H9 (cell line): Measurements from ENCODE around the gene SORCS2. TPM values are rescaled to one million over a fixed set of nuclear protein-coding genes. Genes with fewer than 3 reads are reported as not detected.

Source experiments
- DNase-seq: peaks from one replicate; pipeline ENCODE4 v3.0.0-alpha.2; 2017
- H2AFZ ChIP-seq: one replicate; pipeline ENCODE4 v1.6.1; 2013; ENCODE audit warnings: mild to moderate bottlenecking, low read length, control low read depth, moderate library complexity
- H2AK5ac ChIP-seq: 2 replicates; pipeline ENCODE4 v1.6.1; 2013; ENCODE audit warnings: low read length, control low read depth, mixed read lengths; ENCODE audit not compliant: insufficient read length
- H2BK120ac ChIP-seq: one replicate; pipeline ENCODE4 v1.6.1; 2013; ENCODE audit warnings: low read depth, mild to moderate bottlenecking, low read length, control low read depth, inconsistent platforms; ENCODE audit not compliant: poor library complexity, severe bottlenecking
- H2BK12ac ChIP-seq: 2 replicates; pipeline ENCODE4 v1.6.1; 2013; ENCODE audit warnings: low read length, control low read depth, mixed read lengths, low read depth; ENCODE audit not compliant: insufficient read length
- H2BK15ac ChIP-seq: 2 replicates; pipeline ENCODE4 v1.6.1; 2013; ENCODE audit warnings: low read depth, low read length, control low read depth
- H2BK20ac ChIP-seq: one replicate; pipeline ENCODE4 v1.6.1; 2013; ENCODE audit warnings: low read depth, mild to moderate bottlenecking, low read length, control low read depth, inconsistent platforms; ENCODE audit not compliant: poor library complexity, severe bottlenecking
- H2BK5ac ChIP-seq: 2 replicates; pipeline ENCODE4 v1.6.1; 2013; ENCODE audit warnings: low read length, control low read depth, mixed read lengths; ENCODE audit not compliant: insufficient read length
- H3K14ac ChIP-seq: 2 replicates; pipeline ENCODE4 v1.6.1; 2013; ENCODE audit warnings: low read length, control low read depth; ENCODE audit not compliant: insufficient read depth
- H3K18ac ChIP-seq: 2 replicates; pipeline ENCODE4 v1.6.1; 2013; ENCODE audit warnings: low read depth, mild to moderate bottlenecking, mixed read lengths, low read length, control low read depth; ENCODE audit not compliant: insufficient read length
- H3K23ac ChIP-seq: 2 replicates; pipeline ENCODE4 v1.6.1; 2013; ENCODE audit warnings: low read length, control low read depth, mixed read lengths, low read depth; ENCODE audit not compliant: insufficient read length
- H3K23me2 ChIP-seq: 2 replicates; pipeline ENCODE4 v1.6.1; 2013; ENCODE audit warnings: low read depth, mild to moderate bottlenecking, mixed read lengths, low read length, control low read depth; ENCODE audit not compliant: insufficient read length, poor library complexity, severe bottlenecking
- H3K27ac ChIP-seq: 2 replicates; pipeline ENCODE4 v1.5.1; 2013; ENCODE audit warnings: low read length, control low read depth, mixed read lengths, low read depth; ENCODE audit not compliant: insufficient read length
- H3K27me3 ChIP-seq: 2 replicates; pipeline ENCODE4 v1.6.1; 2013; ENCODE audit warnings: low read length, control low read depth, inconsistent platforms; ENCODE audit not compliant: insufficient read depth
- H3K4ac ChIP-seq: 2 replicates; pipeline ENCODE4 v1.6.1; 2013; ENCODE audit warnings: low read depth, mild to moderate bottlenecking, control low read depth, inconsistent platforms, low read length, moderate library complexity
- H3K4me1 ChIP-seq: 2 replicates; pipeline ENCODE4 v1.6.1; 2013; ENCODE audit warnings: low read length, control low read depth, inconsistent platforms; ENCODE audit not compliant: insufficient read depth
- H3K4me2 ChIP-seq: 2 replicates; pipeline ENCODE4 v1.6.1; 2013; ENCODE audit warnings: low read length, control low read depth, mixed read lengths; ENCODE audit not compliant: insufficient read length, insufficient read depth
- H3K56ac ChIP-seq: 2 replicates; pipeline ENCODE4 v1.6.1; 2013; ENCODE audit warnings: low read depth, mild to moderate bottlenecking, mixed read lengths, low read length, control low read depth; ENCODE audit not compliant: insufficient read length
- H3K79me1 ChIP-seq: 2 replicates; pipeline ENCODE4 v1.6.1; 2013; ENCODE audit warnings: low read depth, mild to moderate bottlenecking, moderate library complexity, low read length, control low read depth, inconsistent platforms; ENCODE audit not compliant: insufficient read depth, poor library complexity, severe bottlenecking
- H3K79me2 ChIP-seq: 2 replicates; pipeline ENCODE4 v1.6.1; 2013; ENCODE audit warnings: low read length, control low read depth, inconsistent platforms; ENCODE audit not compliant: insufficient read depth
- H3K9ac ChIP-seq: 2 replicates; pipeline ENCODE4 v1.6.1; 2013; ENCODE audit warnings: low read length, control low read depth, mixed read lengths; ENCODE audit not compliant: insufficient read length; ENCODE audit errors: extremely low read depth
- H3K9me3 ChIP-seq: one replicate; pipeline ENCODE4 v1.6.1; 2013; ENCODE audit warnings: low read depth, low read length, inconsistent platforms; ENCODE audit not compliant: control insufficient read depth
- H3T11ph ChIP-seq: one replicate; pipeline ENCODE4 v1.6.1; 2013; ENCODE audit warnings: mild to moderate bottlenecking, low read length, control low read depth, inconsistent platforms
- H4K20me1 ChIP-seq: one replicate; pipeline ENCODE4 v1.6.1; 2013; ENCODE audit not compliant: control insufficient read depth, insufficient read length, insufficient read depth
- H4K5ac ChIP-seq: 2 replicates; pipeline ENCODE4 v1.6.1; 2013; ENCODE audit warnings: low read depth, mild to moderate bottlenecking, mixed read lengths, low read length, control low read depth; ENCODE audit not compliant: insufficient read length
- H4K8ac ChIP-seq: replicated peaks from 2 replicates; pipeline ENCODE4 v1.6.1; 2013; ENCODE audit warnings: low read length, control low read depth, mixed read lengths, low read depth; ENCODE audit not compliant: insufficient read length
- H4K91ac ChIP-seq: 2 replicates; pipeline ENCODE4 v1.6.1; 2013; ENCODE audit warnings: low read depth, mild to moderate bottlenecking, moderate library complexity, mixed read lengths, low read length, control low read depth; ENCODE audit not compliant: insufficient read length
- H3K27ac Mint-ChIP-seq, 3 experiments: 2 replicates in 2 of 3; 3 replicates in 1 of 3; pipeline ENCODE4 v1.8.0; 2020 to 2021; ENCODE audit warnings: mixed read lengths in 3 of 3, mild to moderate bottlenecking in 1 of 3, moderate library complexity in 1 of 3
- H3K27me3 Mint-ChIP-seq: 2 replicates; pipeline ENCODE4 v1.8.0; 2021; ENCODE audit warnings: low read depth, mild to moderate bottlenecking, moderate library complexity, mixed read lengths
- H3K36me3 Mint-ChIP-seq, 3 experiments: 2 replicates in 2 of 3; 3 replicates in 1 of 3; pipeline ENCODE4 v1.8.0; 2020 to 2021; ENCODE audit warnings: low read depth in 3 of 3, mixed read lengths in 3 of 3; ENCODE audit not compliant: insufficient read depth in 1 of 3
- H3K4me1 Mint-ChIP-seq, 2 experiments: 2 replicates each; pipeline ENCODE4 v1.8.0; 2020; ENCODE audit warnings: mixed read lengths in 2 of 2
- H3K4me3 Mint-ChIP-seq, 2 experiments: 2 replicates in 1 of 2; 3 replicates in 1 of 2; pipeline ENCODE4 v1.8.0; 2020 to 2021; ENCODE audit warnings: mild to moderate bottlenecking in 2 of 2, mixed read lengths in 2 of 2, moderate library complexity in 1 of 2
- H3K9me3 Mint-ChIP-seq, 2 experiments: 2 replicates in 1 of 2; 3 replicates in 1 of 2; pipeline ENCODE4 v1.8.0; 2020; ENCODE audit warnings: mild to moderate bottlenecking in 2 of 2, mixed read lengths in 2 of 2, moderate library complexity in 1 of 2
- CTCF ChIP-seq: fragments of 200-600 bp; sonication (generic); conservative IDR thresholded peaks from 3 replicates; pipeline ENCODE4 v1.8.0; 2021; ENCODE audit warnings: antibody characterized with exemption, mild to moderate bottlenecking
- WGBS: extraction: QIAGEN DNeasy Blood & Tissue Kit; methylation state at CpG from one replicate; pipeline ENCODE4 v1.1.7; 2013; ENCODE audit warnings: missing lambda C conversion rate, low lambda C conversion rate, mixed read lengths; ENCODE audit not compliant: insufficient read length; ENCODE audit errors: extremely low coverage; 5-methylcytosine and 5-hydroxymethylcytosine counted together
- total RNA-seq: library from RNA; stranded (reverse); gene quantifications from 2 replicates; pipeline ENCODE4 v1.2.1, GENCODE V29; 2021

The SORCS2 gene
- total RNA-seq, 1 experiment from 2014 or later, result 0.57 TPM

- Histone ChIP-seq H3K9ac (no peak overlapping the region), H3K18ac (no peak overlapping the region), H3K4me1 (no peaks in the 10 kb centered on the region; the same call in 1 of the 2 replicates), H3K23me2 (no peaks in the 10 kb centered on the region), H3K23ac (no peak overlapping the region), H3K9me3 (no peaks in the 10 kb centered on the region), H4K8ac (no peak overlapping the region), H3K27ac (no peak overlapping the region), H2BK12ac (no peak overlapping the region), H3K27me3 (no peaks in the 10 kb centered on the region), H2AK5ac (no peak overlapping the region), H4K91ac (no peak overlapping the region), H2BK15ac (no peak overlapping the region), H2BK20ac (no peak overlapping the region), H4K20me1 (no peaks in the 10 kb centered on the region), H3K14ac (no peak overlapping the region; the same call in 1 of the 2 replicates), H2BK5ac (no peak overlapping the region), H2AFZ (no peak overlapping the region), H2BK120ac (no peak overlapping the region), H3K4me2 (no peak overlapping the region), H3K56ac (no peak overlapping the region), H3K4ac (no peak overlapping the region), H3K79me1 (no peaks in the 10 kb centered on the region), H4K5ac (no peak overlapping the region), H3T11ph (no peak overlapping the region), H3K79me2 (no peaks in the 10 kb centered on the region)
- DNase-seq, result no peak
- H3K27ac Mint-ChIP-seq, result no peak overlapping the region; a peak in 1 of 7 replicates
- peaks cover 3% of the 10 kb centered on the region for H3K27me3 Mint-ChIP-seq
- H3K4me3 Mint-ChIP-seq, result no peak overlapping the region
- WGBS, result no CpG with 5 or more reads among the region's 20 CpGs
- peaks cover 8 to 23% of the 10 kb centered on the region in 2 experiments for H3K4me1 Mint-ChIP-seq
- H3K9me3 Mint-ChIP-seq, result no peaks in the 10 kb centered on the region
- no peaks in the 10 kb centered on the region for H3K36me3 Mint-ChIP-seq
- TF ChIP-seq CTCF, result no peak
Observed at GRCh38 chr4:7326693-7327340, 134.5 kb downstream of the SORCS2 start.
